GM06990 (cell line): ENCODE results near the gene OBP2A.

Experiments
- DNase-seq: peaks from one replicate; pipeline ENCODE4 v3.0.0-alpha.2; 2011; ENCODE audit not compliant: insufficient read length; ENCODE audit errors: extremely low read depth
- H3K27me3 ChIP-seq: replicated peaks from 2 replicates; pipeline ENCODE4 v1.6.0; 2011; ENCODE audit warnings: low read length; ENCODE audit not compliant: control insufficient read depth, insufficient read depth
- H3K36me3 ChIP-seq: 2 replicates; pipeline ENCODE4 v1.5.1; 2011; ENCODE audit warnings: low read length; ENCODE audit not compliant: control insufficient read depth, insufficient read depth
- H3K4me3 ChIP-seq: replicated peaks from 2 replicates; pipeline ENCODE4 v1.5.1; 2011; ENCODE audit warnings: low read depth, mild to moderate bottlenecking, control low read depth, low read length
- CTCF ChIP-seq: IDR thresholded peaks from 2 replicates; pipeline ENCODE4 v1.5.1; 2011; ENCODE audit warnings: low read length, control low read depth, mild to moderate bottlenecking, inconsistent platforms; ENCODE audit not compliant: insufficient read depth, poor library complexity, severe bottlenecking

Gene OBP2A

DNA sequence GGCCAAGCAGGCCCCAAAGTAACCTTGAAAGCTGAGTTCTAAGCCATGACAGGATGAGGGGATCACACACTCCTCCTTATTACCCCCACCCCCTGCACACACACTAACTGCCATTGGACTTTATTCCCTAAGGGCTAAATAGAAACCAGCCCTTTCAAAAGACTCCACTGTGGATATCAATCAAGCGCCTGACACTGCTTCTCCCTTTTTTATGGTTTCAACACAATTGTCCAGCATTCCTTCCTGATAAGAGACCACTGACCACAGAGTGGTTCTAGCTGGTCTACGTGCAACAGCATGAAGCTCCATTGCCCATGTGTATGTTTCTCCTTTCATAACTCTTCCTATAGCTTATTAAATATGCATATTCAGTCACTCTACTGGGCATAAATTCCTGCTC lies 50.3 kb downstream of the OBP2A start:
- TF ChIP-seq CTCF: no peak
- no peaks in the 10 kb centered on the region for H3K27me3 ChIP-seq
- no peak overlapping the region for H3K4me3 ChIP-seq
- no peaks in the 10 kb centered on the region for H3K36me3 ChIP-seq
- no peak for DNase-seq
